Coronary artery (tissue), 2 donors: Measurements from ENCODE around the gene TINCR.

ENCODE experiments used
- DNase-seq: peaks from one replicate; pipeline ENCODE4 v3.0.0-alpha.2; 2017; ENCODE audit warnings: low spot score
- H3K27ac ChIP-seq, 2 donors: fragments of 200-600 bp; sonication (generic); one replicate each; pipeline ENCODE4 v1.5.1; 2016 to 2019
- H3K4me3 ChIP-seq: fragments of 200-600 bp; sonication (generic); 2 replicates; pipeline ENCODE4 v1.5.1; 2016; ENCODE audit warnings: mild to moderate bottlenecking, moderate library complexity
- TF ChIP-seq, protein P1 (sequence below): fragments of 200-600 bp; sonication (generic); IDR thresholded peaks from one replicate; pipeline ENCODE4 v1.5.1; 2019; ENCODE audit warnings: antibody characterized with exemption

Gene TINCR

DNA sequence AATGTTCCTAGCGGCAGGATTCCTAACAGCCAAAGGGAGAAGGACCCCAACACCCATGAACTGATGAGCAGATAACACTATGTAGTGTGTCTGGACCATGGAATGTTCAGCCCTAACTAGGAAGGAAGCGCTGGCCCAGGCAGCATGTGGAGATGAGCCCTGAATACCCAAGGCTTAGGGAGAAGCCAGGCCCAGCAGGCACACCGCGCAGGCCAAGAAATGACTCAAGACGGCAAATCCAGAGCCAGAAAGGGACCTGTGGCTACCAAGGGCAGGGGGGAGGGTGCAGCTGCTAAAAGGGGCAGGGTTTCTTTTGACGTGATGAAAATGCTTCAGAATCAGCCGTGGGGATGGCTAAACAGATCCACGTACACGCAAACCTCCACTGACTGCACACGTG lies 20.7 kb upstream of the TINCR start:
- Histone ChIP-seq H3K4me3 (no peak overlapping the region), H3K27ac (no peak overlapping the region)
- no peak for DNase-seq
- TF ChIP-seq, protein P1, sequence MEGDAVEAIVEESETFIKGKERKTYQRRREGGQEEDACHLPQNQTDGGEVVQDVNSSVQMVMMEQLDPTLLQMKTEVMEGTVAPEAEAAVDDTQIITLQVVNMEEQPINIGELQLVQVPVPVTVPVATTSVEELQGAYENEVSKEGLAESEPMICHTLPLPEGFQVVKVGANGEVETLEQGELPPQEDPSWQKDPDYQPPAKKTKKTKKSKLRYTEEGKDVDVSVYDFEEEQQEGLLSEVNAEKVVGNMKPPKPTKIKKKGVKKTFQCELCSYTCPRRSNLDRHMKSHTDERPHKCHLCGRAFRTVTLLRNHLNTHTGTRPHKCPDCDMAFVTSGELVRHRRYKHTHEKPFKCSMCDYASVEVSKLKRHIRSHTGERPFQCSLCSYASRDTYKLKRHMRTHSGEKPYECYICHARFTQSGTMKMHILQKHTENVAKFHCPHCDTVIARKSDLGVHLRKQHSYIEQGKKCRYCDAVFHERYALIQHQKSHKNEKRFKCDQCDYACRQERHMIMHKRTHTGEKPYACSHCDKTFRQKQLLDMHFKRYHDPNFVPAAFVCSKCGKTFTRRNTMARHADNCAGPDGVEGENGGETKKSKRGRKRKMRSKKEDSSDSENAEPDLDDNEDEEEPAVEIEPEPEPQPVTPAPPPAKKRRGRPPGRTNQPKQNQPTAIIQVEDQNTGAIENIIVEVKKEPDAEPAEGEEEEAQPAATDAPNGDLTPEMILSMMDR, result no peak

DNA sequence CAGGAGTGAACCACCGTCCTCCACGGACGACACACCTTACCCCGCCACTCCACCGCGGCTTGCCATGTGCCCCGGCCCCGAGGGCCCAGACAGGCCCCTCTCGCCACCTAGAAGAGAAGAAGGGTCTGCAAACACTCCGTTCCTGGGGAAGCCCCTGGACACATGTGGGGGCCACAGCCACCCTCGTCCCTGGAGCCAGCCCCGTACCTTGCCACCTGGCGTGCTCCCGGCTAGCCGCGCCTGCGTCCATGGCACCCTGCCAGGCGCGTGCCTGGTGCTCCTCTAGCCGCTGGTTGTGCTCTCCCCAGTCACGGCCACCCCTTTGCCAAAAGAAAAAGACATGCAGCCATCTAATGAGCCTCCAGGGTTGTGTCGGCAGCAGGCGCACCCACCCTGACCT lies 19.9 kb upstream of the TINCR start:
- Histone ChIP-seq H3K27ac (no peak overlapping the region), H3K4me3 (no peak overlapping the region)
- DNase-seq, result no peak
- TF ChIP-seq, protein P1, result no peak

DNA sequence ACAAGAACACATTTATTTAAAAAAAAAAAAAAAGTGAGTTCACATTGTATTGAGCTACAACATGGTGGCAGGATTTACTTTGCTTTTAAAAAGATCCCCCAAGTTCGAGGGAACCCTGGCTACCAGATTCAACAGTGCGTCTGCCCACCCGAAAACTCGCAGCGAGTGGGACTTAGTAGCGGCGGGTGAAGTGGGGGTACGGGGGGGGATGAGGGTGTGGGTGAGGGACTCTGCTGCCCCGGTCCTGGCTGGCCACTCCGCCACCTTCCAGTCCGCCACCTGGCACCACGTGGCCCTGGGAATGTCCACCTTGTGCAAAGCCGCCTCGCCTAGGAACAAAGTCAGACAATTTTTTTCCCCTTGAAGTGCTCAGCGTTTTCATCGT lies 19.3 kb upstream of the TINCR start:
- TF ChIP-seq, protein P1, result no peak
- H3K27ac ChIP-seq, result no peak overlapping the region

DNA sequence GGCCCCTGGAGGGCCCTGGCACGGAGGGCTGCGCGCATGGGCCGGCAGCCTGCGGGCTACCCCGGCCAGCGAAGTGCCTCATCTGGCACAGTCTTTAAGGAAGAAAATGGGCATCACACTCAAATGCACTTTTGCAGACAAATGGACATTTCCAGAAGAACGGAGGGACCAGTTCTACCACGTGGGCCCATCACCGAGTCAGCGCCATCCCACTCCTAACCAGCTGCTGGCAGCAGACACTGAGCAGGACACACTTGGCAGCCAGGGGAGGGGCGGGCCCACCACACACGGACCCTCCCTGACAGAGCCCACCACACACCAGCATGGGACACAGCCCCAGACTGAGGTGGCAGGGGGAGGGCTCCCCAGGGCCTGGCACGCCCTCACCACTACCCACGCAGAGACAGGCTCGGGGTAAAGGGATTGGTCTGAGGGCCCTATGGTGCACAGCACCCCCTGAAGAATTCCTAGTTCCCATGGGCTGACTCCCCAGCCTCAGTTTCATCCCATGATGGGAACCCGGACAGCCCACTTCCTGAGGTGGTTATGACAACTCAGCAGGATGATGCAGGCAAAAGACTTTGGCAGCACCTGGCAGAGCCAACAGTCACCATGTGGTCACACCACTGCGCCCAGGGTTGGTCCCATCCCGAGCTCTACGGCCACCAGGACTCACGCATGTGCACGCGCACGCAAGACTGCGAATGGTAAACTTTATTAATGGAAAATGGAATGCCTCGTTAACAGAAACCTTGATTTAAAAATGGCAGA lies 18.7 kb upstream of the TINCR start:
- Histone ChIP-seq H3K4me3 (no peak overlapping the region), H3K27ac (peak overlapping the region in 1 of 2 donors; percentile 41)
- no peak for DNase-seq
- TF ChIP-seq, protein P1, result no peak

More for the DNA sequence above, 19.3 kb upstream of the TINCR start:
- H3K4me3 ChIP-seq, result no peak overlapping the region
- DNase-seq, result no peak

DNA sequence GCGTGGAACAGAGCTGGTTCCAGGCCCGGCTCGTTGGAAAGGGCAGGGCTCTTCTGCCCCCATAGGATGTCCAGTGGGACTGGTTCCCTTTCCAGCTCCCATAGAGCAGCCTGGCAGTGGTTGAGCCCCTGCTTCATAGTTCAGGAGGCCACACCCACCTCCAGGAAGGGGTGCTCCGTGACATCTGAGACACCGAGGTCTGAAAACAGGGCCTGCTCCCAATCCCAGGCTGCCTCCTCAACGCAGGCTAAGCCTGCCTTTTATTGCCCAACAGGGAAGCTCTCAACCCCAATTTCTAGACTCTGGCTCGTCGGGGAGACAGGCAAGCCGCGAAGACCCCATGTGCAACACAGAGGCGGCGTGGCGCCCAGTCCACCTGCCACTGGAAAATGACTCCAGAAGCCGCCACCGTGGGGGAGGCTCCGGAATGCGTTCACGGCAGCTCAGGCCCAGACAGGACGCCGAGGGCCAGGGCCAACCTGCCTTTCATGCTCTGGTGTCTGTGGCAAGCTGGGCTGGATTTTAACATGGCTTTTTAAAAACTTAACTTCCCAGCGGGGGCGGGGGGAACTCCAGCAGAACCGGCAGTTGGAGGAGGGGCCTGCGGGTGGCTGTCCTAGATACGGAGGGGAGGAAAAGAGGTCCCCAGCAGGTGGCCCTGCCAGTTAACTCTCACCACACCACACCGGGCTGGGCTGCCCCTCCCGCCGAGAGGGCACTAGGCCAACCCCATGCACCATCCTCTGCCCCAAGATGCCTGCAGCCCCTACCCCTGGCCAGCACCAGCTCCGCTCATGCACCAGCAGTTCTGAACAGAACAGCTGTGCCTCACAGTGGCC lies 17.9 kb upstream of the TINCR start:
- Histone ChIP-seq H3K27ac (peak overlapping the region in 1 of 2 donors; percentile 60), H3K4me3 (no peak overlapping the region)
- no peak for DNase-seq
- TF ChIP-seq, protein P1, result no peak

DNA sequence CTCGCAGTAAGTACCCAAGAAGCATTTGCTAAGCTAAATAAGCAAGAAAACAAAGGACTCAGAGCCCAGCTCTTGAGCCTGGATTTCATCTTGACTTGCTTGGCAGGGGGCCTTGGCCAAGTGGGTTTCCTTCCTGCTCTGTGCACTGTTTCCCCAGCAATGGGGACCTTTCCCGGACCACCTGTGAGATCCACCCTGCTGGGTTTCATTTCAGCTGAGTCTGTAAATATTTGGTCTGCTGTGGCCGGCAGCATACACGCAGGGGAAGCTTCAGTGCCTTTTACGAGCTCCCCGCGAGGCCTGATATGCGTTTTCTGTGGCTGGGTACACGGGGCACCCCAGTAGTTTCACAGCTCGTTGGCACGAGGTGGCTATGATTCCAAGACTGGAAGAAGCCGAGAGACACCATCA lies 12.4 kb upstream of the TINCR start:
- DNase-seq, result no peak
- Histone ChIP-seq H3K4me3 (no peak overlapping the region), H3K27ac (no peak overlapping the region)
- TF ChIP-seq, protein P1, result no peak
